ENCODE results near the gene PKNOX2.

Gene PKNOX2

DNA sequence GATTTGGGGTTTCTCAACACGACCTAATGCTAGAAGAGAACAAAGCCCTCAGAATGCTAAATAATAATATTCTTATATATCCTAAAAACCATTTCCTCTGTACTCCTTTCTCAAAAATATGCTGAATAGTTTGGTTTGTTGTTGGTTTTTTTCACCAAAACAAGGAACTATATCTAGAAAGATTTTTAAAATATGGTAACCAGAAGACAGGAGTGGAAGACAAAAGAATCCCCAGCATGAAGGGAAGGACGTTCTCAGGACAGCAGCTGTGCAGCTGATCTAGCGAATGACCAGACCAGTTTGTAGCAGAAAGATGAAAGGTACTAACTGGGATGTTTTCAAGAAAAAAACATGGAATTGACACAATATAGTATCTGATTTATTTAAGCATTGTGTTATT lies 312.2 kb downstream of the PKNOX2 start:
- Histone ChIP-seq H3K27ac (ENCODE audit: low read depth, low read length) (no peak overlapping the region), H3K9me3 (ENCODE audit: low read length) (no peaks in the 10 kb centered on the region), H3K9ac (ENCODE audit: low read length) (no peak overlapping the region), H3K4me1 (ENCODE audit: insufficient read depth, low read length) (no peaks in the 10 kb centered on the region), H3K27me3 (ENCODE audit: control insufficient read depth in 1 of 2, insufficient read depth in 2 of 2, low read length in 2 of 2) (no peaks in the 10 kb centered on the region), H3K36me3 (ENCODE audit: insufficient read depth, low read length) (peaks cover 7% of the 10 kb centered on the region), H3K4me3 (ENCODE audit: low read depth in 1 of 2, low read length in 2 of 2) (no peak overlapping the region)

DNA sequence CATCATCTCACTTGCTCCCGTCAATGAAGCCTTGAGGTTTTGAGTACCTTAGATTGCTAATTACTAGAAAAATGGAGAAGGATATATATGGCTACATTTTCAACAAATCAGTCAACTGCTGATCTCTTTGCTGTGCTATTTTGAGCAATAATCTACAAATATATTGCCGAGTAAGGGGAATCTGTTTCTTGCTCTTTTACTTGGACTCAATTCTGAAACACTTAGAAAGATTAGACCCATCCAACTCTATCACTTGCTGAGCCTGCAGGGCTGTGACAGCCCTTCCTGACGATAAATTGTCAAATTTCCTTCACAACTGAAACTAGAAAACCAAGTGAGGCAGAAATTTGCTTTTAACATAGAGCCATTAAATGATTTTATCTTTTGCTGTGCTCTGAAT lies 314.6 kb downstream of the PKNOX2 start:
- H3K9me3 ChIP-seq (ENCODE audit: low read length), result no peaks in the 10 kb centered on the region
- H3K27ac ChIP-seq (ENCODE audit: low read depth, low read length), result no peak overlapping the region
- H3K4me3 ChIP-seq (ENCODE audit: low read depth in 1 of 2, low read length in 2 of 2), result no peak overlapping the region
- no peaks in the 10 kb centered on the region for H3K4me1 ChIP-seq (ENCODE audit: insufficient read depth, low read length)
- H3K36me3 ChIP-seq (ENCODE audit: insufficient read depth, low read length), result peaks cover 7% of the 10 kb centered on the region
- no peak overlapping the region for H3K9ac ChIP-seq (ENCODE audit: low read length)
- no peaks in the 10 kb centered on the region for H3K27me3 ChIP-seq (ENCODE audit: control insufficient read depth in 1 of 2, insufficient read depth in 2 of 2, low read length in 2 of 2)

DNA sequence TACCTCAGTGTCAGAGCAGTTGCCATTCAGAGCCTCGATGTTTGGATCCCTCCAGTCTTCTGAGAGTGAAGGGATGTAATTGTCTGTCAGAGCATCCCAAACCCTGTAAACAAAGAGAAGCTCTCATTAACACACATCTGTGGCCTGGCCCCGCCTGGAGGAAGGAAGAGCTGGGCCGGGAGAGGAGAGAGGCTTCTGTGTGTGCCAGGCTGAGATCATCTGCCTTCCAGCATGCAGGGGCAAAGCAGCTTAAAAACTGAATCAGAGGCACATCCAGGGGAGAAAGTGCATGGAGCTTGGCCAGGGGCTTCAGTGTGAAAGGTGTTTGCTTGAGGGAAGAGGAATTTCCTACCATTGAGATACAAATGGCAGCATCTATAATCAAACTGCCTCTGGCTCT lies 317.0 kb downstream of the PKNOX2 start:
- Histone ChIP-seq H3K9me3 (ENCODE audit: low read length) (no peaks in the 10 kb centered on the region), H3K4me1 (ENCODE audit: insufficient read depth, low read length) (no peaks in the 10 kb centered on the region), H3K36me3 (ENCODE audit: insufficient read depth, low read length) (peaks cover 13% of the 10 kb centered on the region), H3K4me3 (ENCODE audit: low read depth in 1 of 2, low read length in 2 of 2) (no peak overlapping the region), H3K9ac (ENCODE audit: low read length) (no peak overlapping the region), H3K27ac (ENCODE audit: low read depth, low read length) (no peak overlapping the region), H3K27me3 (ENCODE audit: control insufficient read depth in 1 of 2, insufficient read depth in 2 of 2, low read length in 2 of 2) (no peaks in the 10 kb centered on the region)

All from muscle layer of colon (tissue), 2 donors.